ENCODE measurements around the gene VSTM1. TPM values are rescaled to one million over a fixed set of nuclear protein-coding genes. Genes with fewer than 3 reads are reported as not detected.
"Not testable (repeated sequence)": the region's sequence is repeated elsewhere in the genome, so short reads cannot be mapped to it uniquely, and the experiment has no call there.

The VSTM1 gene
- polyA plus RNA-seq, 5 donors, result 0.17 to 0.41 (median 0.30) TPM; not detected in 2

DNA sequence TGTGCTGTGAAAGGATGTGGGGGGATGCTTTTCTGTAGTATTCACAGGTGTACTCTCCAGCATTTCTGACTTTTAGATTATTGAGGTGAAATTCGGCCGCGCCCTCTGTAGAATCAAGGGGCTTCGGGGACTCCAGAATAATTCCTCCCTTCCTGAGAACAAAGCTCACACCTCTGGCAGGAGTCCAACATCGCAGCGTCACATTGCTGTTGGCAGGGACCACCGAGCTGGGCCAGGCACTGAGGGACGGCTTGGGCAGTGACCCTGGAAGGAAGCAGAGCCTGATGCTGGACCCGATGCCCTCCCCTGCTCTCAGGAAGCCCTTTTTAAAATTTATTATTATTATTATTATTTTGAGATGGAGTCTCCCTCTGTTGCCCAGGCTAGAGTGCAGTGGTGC is 11.2 kb upstream of the VSTM1 start:
- no peak for DNase-seq

DNA sequence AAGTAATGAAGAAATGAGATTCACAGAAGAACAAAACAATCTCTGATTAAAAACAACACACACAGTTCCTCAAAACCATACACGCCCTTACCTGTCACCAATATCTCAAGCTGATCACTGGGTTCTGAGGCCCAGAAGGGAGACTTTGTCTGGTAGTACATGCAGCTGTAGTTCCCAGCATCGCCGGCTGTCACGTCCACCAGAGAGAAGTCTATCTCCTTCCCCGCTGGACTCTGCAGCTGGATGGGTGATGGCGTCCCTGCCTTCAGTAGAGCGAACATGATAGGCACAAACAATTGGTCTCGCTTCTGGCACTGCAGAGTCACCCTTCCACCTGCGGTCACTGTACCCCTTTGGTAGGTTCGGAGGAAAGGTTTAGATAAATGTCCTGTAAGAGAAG is 10.1 kb upstream of the VSTM1 start:
- no peak for DNase-seq

GRCh38 chr19:54069470-54069869 is 5.8 kb upstream of the VSTM1 start:
- no peak for DNase-seq

DNA sequence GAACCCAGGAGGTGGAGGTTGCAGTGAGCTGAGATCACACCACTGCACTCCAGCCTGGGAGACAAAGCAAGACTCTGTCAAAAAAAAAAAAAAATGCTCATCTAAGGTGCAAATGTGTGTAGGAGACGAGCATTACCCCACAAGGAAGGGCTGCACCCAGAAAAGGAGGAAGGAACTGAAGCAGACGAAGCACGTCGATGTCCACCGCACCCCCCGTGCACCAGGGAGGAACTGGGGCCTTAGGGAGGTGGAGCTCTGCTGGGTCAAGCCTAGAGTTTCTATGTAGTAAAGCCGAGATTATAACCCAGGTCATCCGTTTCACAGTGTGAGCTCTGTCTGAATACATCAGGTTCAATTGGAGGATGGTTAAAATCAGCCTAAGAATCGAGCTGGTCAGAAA is 1.1 kb downstream of the VSTM1 start:
- DNase-seq, result no peak

- DNase-seq, result no peak
Observed at GRCh38 chr19:54047616-54048015, 16.1 kb downstream of the VSTM1 start.

DNA sequence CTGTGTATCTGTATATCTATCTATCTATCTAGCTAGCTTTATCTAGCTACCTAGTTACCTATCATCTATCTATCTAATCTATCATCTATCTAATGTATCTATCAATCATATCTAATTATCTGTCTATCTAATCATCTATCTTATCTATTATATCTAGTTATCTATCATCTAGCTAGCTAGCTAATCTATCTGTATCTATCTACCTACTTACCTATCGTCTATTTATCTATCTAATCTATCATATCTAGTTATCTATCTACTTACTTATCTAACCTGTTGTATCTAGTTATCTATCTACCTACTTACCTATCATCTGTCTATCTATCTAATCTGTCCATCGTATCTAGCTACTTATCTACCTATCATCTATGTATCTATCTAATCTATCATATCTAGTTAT is 17.9 kb downstream of the VSTM1 start:
- no peak for DNase-seq

GRCh38 chr19:54042989-54043388 is 20.7 kb downstream of the VSTM1 start:
- DNase-seq, result no peak

- DNase-seq, result no peak
Observed at GRCh38 chr19:54041969-54042606, 21.6 kb downstream of the VSTM1 start.

- no peak for DNase-seq
Observed at GRCh38 chr19:54040003-54040402, 23.7 kb downstream of the VSTM1 start.

DNA sequence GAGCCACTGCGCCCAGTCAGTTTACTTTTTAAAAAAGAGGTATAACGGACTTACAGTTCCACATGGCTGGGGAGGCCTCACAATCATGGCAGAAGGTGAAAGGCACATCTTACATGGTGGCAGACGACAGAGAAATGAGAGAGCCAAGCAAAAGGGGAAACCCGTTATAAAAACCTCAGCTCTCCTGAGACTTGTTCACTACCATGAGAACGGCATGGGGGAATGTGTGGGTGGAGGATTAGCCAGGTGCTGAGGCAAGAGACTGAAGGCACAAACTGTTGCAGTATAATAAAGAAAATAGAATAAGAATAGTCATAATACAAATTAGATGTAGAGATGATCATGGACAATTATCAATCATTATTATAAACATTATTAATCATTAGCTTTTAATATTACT is 27.2 kb downstream of the VSTM1 start:
- DNase-seq, result not testable (repeated sequence)

DNA sequence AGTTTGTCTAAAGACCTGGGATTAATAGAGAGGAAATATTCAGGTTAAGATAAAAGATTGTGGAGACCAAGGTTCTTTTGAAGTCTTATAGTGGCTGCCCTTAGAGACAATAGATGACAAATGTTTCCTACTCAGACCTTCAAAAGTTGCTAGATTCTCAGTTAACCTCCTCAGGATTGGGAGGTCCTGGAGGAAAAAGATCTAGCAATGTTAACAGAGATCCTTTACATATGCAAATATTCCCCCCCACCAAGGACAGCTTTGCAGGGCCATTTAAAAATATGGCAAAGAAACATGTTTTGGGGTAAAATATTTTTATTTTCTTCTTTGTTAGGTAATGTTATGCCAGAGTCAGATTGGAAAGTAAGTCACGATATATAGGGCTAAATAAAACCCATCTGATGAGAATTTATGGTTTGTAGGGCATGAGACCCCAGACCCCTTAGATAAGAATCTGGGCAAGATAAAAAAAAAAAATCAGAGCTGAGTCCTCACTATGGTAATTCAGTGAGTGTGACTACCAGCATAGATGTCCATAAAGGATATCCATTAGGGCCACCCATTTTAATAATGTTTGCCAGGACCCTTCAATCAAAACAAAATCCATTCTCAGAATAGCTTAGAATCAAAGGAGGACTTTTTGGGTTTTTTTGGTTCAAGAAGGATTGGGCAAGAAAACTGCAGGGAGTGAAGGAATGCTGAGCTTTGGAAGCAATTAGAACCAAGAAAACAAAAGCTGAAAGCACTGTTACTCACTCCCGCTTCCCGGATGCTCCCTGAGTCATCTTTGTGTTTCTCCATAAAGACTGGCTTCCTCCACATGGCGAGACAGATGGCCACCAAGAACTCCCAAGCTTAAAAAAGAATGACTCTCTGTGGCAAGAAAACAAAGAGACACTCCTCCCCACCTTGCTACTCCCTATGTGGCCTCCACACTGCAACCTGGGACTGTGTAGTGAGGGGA is 28.2 kb downstream of the VSTM1 start:
- no peak for DNase-seq

- no peak for DNase-seq
Observed at GRCh38 chr19:54030895-54031586, 32.7 kb downstream of the VSTM1 start.

DNA sequence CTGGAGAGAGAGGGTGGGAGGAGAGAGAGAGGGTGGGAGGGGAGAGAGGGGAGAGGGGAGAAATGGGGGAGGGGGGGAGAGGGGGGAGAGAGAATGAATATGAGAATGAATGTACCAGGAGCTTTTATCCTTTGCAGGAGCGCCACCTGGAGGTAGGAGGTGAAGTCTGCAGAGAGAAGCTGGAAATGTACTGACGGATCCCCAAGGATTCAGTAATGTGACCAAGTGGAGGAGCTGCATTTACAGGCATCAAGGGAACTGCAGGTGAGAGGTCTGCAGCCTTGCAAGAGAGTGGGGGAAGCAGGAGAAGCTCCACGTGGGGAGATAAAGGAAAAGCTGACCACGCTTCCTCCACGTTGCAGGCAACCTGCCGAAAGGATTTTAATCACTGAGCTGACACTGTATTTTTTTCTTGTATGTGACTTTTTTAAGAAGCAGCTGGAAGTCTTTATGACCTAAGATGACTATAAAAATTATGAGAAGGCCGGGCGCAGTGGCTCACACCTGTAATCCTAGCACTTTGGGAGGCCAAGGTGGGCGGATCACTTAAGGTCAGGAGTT is 33.7 kb downstream of the VSTM1 start:
- DNase-seq, result peak; percentile 3 to 10

GRCh38 chr19:54029301-54029700 is 34.4 kb downstream of the VSTM1 start:
- no peak for DNase-seq

DNA sequence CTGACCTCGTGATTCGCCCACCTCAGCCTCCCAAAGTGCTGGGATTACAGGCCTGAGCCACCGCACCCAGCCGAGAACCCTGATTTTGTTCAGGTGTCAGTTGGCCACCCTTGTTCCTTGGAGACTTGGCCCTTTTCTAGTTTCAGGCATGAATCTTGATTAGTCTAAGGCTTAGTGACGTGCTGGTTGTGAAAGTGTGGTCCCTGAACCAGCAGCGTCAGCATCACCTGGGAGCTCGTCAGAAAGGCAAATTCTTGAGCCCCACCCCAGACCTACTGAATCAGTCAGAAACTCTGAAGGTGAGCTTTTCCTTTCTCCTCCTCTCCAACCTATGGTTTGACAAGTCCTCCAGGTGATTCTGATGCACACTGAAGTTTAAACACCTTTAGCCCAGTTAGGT is 37.0 kb downstream of the VSTM1 start:
- DNase-seq, result no peak

DNA sequence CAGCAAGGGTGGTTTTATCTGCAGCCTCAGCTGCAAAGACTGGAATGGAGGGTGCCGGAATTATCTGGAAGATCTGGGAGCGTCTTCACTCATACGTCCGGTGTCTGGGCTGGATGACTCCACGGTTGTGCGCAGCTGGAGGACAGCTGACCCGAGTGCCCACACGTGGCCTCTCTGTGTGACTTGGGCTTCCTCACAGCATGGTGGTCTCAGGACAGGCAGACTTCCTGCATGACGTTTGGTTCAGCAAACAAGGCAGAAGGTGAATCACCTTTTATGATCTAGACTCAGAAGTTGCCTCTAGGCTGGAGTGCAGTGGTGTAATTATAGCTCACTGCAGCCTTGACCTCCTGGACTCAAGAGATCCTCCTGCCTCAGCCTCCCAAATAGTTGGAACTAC is 39.0 kb downstream of the VSTM1 start:
- DNase-seq, result no peak

- DNase-seq, result no peak
Observed at GRCh38 chr19:54023191-54023590, 40.5 kb downstream of the VSTM1 start.

GRCh38 chr19:54021932-54022331 is 41.8 kb downstream of the VSTM1 start:
- no peak for DNase-seq

- no peak for DNase-seq
Observed at GRCh38 chr19:54021363-54021762, 42.3 kb downstream of the VSTM1 start.

DNA sequence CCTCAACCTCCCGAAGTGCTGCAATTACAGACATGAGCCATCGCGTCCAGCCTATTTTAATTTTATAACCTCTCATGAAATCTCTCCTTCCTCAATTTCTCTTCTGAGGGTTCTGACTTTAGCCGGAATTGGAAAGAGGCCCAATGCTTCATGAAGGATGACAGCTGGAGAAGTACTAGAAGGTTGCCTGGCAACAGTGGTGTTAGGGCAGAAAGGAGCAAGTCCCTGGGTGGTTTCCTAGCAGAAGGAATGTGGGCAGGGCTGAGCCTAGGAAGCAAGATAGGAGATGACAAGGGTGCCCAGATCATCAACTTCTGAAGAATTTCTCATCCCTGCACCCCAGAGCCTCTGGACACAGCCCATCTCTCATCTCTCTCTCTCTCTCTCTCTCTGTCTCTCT is 46.4 kb downstream of the VSTM1 start:
- DNase-seq, result no peak

- DNase-seq, result no peak
Observed at GRCh38 chr19:54014920-54015560, 48.7 kb downstream of the VSTM1 start.

- DNase-seq, result no peak
Observed at GRCh38 chr19:54013866-54014265, 49.8 kb downstream of the VSTM1 start.

All from right lung (tissue), 5 donors.